Posterior vena cava (tissue), 2 donors: ENCODE results near the gene GDPD4. TPM values are rescaled to one million over a fixed set of nuclear protein-coding genes. Genes with fewer than 3 reads are reported as not detected.
A peak's percentile ranks its signal among the peaks of the same experiment; 100 is the strongest.

ENCODE experiments used
- DNase-seq: peaks from one replicate; pipeline ENCODE4 v3.0.0-alpha.2; 2020; ENCODE audit warnings: low spot score
- intact Hi-C, 2 donors: fragments of 100-400 bp; cut with DNase I; formaldehyde crosslinking; loops; one replicate each; pipeline versions ENCODE4 v1.14.1 to v1.14.2; 2022 to 2023
- total RNA-seq, 2 donors: library from RNA; stranded (reverse); fragmentation: NEBNext Ultra II Directional; extraction: Animal tissue kit (Norgen Biotek cat#: 25700); gene quantifications; one replicate each; pipeline ENCODE4 v1.2.1, GENCODE V29; 2021
- donor health status: DM: yes; HTN: yes; CAD: no.
- donor health status: DM: yes; HTN: yes; CAD: no.

GDPD4 gene
- total RNA-seq, 2 donors from 2014 or later, result not detected

DNA sequence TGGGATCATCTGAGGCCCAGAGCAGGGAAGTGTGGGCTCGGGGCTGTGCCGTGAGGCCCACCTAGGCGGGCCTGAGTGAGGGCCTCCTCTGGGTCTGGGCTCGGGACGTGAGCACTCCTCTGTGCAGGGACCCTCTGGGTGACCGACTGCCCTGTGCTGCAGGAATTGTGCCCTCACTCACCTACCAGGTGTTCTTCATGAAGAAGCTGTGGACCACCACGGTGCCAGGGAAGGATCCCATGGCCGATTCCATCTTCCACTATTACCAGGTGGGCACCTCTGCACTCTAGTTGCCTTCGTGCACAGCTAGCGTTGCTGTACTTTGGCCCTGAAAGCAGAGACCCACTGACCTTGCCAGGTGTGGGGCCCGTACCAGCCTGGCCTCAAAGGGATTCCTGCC is 93.0 kb downstream of the GDPD4 start:
- DNase-seq, result peak; percentile 54
- intact Hi-C loops, result no loop called here

- DNase-seq, result peak; percentile 81
- intact Hi-C loops, result no loop called here
These were observed 93.7 kb downstream of the GDPD4 start for GRCh38 chr11:77207618-77208313.

DNA sequence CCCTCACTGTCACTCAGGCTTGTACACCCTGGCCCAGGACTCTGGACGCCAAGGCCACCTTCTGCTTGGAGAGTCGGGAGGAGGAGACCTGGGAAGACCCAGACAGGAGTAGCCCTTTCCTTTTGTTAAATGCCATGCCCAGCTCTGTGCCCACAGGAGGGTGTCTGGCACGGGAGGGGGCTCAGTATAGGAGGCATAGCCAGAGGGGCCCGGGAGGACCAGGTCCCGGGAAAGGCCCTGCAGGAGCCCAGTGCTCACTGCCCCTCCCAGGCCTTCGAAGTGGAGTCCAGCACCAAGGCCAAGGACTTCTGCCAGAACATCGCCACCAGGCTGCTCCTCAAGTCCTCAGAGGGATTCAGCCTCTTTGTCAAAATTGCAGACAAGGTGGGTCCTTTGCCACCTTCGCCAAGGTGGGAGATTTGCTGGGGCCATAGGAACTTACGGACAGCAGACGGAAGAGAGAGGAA is 94.4 kb downstream of the GDPD4 start:
- DNase-seq, result peak; percentile 65

GRCh38 chr11:77206264-77207018 is 95.0 kb downstream of the GDPD4 start:
- peak; percentile 71 for DNase-seq

More for the DNA sequence above, 94.4 kb downstream of the GDPD4 start:
- intact Hi-C loops, result no loop called here

DNA sequence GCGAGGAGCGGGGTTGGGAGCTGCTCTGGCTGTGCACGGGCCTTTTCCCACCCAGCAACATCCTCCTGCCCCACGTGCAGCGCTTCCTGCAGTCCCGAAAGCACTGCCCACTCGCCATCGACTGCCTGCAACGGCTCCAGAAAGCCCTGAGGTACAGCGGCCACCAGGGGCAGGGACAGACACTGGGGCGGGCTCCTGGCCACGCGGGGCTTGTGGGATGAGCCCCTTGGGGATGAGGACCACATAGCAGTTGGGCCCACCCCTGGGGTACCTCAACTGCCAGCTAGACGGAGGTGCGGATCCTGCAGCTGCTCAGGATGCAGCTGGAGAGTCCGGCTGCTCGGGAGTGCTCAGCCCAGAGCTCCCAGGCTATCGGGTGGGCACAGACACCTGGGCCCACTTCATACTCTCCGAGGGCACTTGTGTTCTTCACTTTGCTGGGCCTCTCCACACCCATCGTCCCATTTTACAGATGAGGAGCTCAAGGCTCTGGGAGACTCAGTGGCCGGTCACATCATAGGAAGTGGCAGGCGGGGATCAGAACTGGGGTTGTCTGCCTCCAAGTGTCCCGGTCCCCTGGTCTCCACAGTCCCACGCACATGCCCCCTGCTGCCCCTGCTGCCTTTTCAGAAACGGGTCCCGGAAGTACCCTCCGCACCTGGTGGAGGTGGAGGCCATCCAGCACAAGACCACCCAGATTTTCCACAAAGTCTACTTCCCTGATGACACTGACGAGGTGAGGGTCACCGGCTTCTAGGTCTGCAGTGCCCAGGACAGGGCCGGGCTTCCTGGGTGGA is 95.8 kb downstream of the GDPD4 start:
- intact Hi-C loops, result no loop called here
- peak; percentile 65 for DNase-seq

More at GRCh38 chr11:77206264-77207018, 95.0 kb downstream of the GDPD4 start:
- intact Hi-C loops, result no loop called here

DNA sequence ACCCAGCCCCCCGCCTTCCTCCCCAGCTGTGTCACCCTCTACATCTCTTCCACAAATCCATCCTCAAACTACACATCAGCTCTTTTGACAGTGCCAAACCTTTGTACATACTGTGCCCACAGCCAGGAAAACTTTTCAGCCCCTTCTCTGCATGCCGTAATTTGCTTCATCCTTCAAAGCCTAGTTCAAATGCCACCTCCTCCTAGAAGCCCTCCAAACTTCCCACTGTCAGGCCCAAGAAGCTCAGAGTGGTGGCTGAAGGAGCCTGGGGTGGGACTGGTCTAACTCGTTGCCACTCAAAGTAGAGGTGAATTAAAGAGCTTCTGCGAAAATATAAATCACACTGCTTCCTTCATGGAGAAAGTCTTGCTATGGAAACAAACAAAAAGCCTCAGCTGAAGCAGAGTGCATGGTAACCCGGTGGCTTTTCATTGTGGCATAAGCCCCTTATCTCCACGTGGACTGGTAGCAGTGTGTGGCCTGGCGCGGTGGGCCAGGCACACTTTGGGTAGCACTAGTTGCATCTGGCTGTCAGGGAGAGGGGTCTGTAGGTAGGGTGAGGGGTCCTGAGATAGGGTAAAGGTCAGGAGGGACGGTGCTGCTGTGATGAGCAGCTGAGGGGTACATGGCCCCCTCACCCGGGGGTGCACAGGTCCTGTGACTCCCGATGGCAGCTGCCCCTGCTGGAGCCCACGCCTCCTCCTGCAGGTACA is 96.6 kb downstream of the GDPD4 start:
- peak; percentile 63 for DNase-seq
- intact Hi-C loops, result no loop called here

DNA sequence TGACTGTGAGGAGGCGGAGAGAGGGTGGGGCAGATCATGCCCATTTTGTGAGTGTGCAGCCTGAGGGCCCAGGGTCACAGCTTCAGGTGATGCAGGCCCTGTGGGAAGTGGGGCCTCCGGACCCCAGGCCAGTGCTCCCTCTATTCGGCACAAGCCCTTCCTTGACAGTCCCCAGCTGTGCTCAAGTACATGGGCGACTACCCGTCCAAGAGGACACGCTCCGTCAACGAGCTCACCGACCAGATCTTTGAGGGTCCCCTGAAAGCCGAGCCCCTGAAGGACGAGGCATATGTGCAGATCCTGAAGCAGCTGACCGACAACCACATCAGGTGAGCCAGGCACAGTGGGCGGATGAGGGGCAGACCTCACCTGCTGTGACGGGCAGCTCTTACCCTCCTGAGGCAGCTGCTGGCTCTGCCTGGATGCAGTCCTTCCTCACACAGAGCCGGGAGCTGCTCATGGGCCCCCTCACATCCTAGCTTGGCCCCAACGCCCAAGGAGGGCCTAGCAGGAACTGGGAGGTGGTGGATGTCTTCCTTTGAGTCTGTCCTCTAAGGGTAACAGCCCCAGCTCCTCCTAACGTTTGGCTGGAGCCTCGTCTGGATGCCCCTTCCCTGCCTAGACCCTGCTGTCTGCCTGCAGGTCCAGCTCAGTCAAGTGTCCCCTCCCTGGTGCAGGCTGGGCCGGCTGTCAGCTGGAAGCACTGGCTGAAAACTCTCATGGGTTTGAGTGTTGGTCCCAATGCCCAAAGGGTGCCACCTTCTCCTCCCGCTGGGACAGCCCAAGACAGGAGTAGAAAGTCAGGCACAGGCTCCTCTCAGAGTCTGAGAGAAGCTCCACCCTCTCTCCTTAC is 97.4 kb downstream of the GDPD4 start:
- DNase-seq, result peak; percentile 56
- intact Hi-C loops, result no loop called here

DNA sequence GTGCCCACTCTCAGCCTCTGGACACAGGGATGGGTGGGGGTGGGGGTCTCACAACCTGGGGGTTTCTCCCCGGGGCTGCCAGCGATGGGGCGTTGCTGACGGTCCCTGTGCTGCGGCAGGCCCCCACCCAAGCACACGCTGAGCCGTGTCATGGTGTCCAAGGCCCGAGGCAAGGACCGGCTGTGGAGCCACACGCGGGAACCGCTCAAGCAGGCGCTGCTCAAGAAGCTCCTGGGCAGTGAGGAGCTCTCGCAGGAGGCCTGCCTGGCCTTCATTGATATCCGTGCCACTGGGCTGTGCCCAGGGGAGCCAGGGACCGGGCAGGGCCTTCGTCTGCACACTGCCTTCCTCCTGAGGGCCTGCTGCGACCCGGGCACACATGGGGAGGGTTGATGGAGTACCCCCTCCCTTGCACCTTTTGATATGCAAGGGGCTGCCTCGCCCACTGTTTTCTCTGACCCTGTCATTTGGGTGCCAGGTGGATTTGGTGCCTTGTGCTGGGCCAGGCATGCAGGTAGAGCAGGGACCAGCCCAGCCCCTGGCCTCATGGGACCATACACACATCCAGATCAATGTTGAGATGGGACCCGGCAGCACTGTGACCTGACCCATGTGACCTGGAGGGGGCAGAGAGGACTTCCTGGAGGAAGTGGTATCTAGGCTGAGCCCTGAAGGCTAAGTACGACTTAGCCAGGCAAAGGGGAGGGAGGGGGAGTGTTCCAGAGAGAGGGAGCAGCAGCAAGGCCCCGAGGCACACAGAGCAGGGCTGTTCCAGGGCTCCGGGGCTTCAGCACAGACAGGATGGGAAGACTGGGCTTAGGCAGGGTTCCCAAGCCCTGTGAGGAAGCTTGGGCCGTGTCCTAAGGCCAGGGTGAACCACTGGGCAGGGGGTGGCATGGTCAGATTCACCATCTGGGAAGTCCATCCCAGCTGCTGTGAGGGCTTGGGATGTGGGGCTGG is 98.3 kb downstream of the GDPD4 start:
- peak; percentile 79 for DNase-seq
- intact Hi-C loops, result no loop called here

DNA sequence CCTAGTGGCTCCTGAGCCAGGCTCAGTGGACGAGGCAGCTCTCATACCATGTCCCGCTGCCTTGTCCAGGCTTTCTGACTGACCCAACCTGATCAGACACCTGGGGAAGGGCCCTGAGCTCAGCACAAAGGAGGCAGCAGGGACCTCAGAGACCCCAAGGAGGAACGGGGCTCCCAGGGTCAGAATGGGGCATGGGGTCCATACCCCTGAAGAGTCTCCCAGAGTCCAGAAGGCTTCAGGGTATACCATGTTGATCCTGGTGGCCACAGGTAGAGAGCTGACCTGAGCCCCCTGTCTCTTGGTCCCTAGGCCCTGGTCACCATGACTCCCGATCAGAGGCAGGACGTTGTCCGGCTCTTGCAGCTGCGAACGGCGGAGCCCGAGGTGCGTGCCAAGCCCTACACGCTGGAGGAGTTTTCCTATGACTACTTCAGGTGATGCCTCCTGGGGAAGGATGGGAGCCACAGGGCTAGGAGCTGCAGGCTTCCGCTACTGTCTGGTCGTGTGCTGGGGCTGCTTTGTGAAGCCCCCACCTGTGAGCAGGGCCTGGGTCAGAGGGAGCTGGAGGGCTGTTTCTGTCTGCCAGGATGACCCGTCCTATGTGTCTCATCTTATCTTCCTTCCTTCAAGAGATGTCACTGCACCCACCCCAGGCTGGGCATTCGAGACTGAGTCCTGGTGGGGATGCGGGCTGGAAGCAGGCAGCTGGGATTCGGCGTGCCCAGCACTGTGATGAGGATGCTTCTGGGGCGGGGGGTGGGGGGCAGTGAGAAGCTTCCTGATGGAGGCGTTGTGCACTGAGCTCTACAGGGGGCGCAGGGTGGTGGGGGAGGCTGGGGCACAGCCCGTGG is 99.3 kb downstream of the GDPD4 start:
- peak; percentile 76 for DNase-seq
- intact Hi-C loops, result no loop called here

GRCh38 chr11:77201370-77201769 is 100.1 kb downstream of the GDPD4 start:
- intact Hi-C loops, result no loop called here
- peak; percentile 81 for DNase-seq

DNA sequence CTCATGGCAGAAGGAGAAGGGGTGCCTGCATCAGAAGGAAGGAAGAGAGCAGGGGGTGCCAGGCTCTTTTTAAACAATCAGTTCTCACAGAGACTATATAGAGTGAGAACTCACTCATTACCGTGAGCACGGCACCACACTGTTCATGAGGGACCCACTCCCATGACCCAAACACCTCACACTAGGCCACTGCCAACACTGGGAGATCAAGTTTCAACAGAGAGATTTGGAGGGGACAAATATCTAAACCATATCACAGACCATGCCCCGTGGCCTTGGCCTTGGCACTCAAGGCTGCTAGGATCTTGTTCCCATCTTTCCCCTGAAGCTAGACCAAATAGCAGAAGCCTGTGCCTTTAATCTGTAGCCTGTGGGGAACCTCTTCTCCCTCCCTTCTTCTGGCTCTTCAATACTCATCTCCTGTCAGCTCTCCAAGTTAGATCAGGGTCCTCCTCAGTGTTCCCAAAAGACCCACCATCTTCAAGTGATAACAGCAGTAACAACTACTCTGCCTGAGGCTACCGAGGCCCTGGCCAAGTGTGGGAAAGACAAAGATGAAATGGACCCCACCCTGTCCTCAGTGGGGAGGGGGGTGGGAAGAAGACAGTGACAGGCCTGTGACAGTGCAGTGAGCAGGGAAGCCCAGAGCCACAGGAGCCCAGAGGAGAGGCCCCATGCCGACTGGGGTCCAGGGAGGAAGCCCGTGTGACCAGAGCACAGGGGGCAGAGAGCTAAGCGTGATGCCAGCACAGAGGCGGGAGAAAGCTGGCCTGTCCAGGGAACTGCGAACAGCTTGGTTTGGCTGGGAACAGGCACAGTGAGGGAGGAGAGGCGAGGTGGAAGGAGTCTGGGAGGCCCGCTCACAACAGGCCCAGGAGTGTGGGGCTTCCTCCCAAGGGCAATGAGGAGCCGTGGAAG is 100.9 kb downstream of the GDPD4 start:
- intact Hi-C loops, result no loop called here
- peak; percentile 66 for DNase-seq

- peak; percentile 76 for DNase-seq
- intact Hi-C loops, result loop anchor here (10.0 kb wide), 2 partner anchors 346 to 474 kb away; no protein-coding TSS in a partner anchor
These were observed 102.2 kb downstream of the GDPD4 start for GRCh38 chr11:77199137-77199745.

GRCh38 chr11:77198440-77198849 is 103.0 kb downstream of the GDPD4 start:
- DNase-seq, result peak; percentile 52
- intact Hi-C loops, result loop anchor here (10.0 kb wide), 2 partner anchors 346 to 474 kb away; no protein-coding TSS in a partner anchor

DNA sequence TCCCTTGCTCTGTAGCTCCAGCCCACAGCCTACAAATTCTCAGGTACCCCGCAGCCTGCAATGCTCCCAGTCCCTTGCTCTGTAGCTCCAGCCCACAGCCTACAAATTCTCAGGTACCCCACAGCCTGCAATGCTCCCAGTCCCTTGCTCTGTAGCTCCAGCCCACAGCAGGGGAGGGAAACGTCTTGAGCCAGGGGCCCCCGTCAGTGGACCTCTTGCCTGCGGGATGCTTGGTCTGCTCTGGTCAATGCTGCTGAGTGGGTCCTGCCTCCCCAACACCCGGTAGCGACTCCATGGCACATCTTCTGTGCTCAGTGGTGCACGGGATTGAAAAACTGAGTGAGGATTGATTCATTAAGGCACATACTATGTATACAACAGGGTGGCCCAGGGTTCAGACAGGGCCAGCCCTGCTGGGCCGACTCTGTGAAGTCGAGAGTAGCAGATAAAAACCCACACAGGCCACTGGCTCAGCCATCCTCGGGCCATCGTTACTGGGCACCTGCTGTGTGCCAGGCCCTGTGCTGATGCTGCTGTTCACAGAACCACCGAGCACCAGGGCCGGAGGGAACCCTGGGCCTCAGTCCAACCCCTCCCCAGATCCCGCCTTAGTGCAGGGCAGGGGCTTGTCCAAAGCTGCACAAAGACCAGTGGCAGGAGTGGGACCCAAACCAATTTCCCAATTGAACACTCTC is 103.7 kb downstream of the GDPD4 start:
- intact Hi-C loops, result loop anchor here (10.0 kb wide), 2 partner anchors 347 to 473 kb away; no protein-coding TSS in a partner anchor
- peak; percentile 73 for DNase-seq
